Posterior cingulate gyrus (tissue), 11 donors: ENCODE results near the gene SMIM12.
"Not testable (repeated sequence)": the region's sequence is repeated elsewhere in the genome, so short reads cannot be mapped to it uniquely, and the experiment has no call there.

Source experiments
- DNase-seq, 10 donors: peaks; one replicate each; pipeline versions ENCODE4 v3.0.0 to v3.0.0-alpha.2; 2020 to 2021; ENCODE audit warnings: mixed read lengths in 3 of 10
- intact Hi-C: fragments of 100-400 bp; cut with DNase I; formaldehyde crosslinking; loops from one replicate; pipeline ENCODE4 v1.15.1; 2023

Gene SMIM12

DNA sequence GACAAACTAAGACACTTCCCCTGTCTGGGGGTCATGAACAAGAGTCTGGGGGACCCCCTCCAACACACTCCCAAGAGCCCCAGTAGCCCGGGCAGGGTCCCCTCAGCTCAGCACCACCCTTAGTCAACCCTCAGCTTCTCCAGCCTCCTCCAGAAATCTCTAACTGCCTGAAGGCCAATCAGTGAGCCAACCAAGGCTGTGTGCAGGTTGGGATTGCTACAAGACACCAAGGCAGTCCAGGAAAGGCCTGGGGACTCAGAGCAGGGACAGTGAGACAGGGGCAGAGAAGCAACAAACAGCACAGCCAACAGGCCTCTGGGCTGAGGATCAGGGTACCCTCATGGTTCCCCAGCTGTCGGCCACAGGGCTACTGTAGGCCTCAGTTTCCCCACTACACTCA, 13.3 kb downstream of the SMIM12 start:
- intact Hi-C loops = no loop called here

DNA sequence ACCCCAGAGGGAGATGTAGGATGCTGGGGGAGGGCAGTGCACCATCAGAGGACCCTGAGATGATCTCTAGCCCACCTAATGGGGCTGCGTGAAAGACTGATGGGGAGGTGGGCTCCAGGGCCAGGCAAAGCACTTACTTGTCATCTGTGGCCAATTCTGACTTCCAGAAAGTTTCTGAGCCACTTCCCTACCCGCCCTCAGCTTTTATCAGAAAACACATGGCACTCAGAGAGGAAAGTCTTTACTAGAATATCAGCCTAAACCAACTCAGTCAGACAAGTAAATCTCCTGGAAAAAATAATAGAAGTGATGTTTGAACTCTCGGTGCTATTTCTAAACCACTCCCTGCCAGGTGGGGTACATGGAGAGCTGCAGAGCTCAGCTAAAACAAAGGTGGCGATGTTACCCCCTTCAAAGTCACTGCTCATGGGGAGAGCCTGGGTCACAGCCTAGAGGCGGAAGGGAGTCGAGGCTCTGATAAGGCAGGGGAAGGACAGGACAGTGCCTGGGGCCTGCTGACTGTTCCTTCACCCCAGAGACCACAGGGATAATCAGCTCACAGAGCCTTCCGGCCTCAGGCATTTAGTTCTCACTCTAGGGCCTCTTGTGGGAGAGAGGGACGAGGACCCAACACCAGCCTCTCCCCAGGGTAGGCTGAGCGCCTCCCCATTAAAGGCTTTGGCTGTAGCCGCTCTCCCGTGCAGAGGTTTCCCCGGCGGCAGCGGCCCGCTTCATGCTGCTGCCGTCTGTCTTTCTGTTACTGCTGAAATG, 14.2 kb downstream of the SMIM12 start:
- peak in 1 of 10 donors; percentile 59 for DNase-seq
- intact Hi-C loops = no loop called here

More for the DNA sequence above, 13.3 kb downstream of the SMIM12 start:
- peak in 1 of 10 donors; percentile 36 for DNase-seq

DNA sequence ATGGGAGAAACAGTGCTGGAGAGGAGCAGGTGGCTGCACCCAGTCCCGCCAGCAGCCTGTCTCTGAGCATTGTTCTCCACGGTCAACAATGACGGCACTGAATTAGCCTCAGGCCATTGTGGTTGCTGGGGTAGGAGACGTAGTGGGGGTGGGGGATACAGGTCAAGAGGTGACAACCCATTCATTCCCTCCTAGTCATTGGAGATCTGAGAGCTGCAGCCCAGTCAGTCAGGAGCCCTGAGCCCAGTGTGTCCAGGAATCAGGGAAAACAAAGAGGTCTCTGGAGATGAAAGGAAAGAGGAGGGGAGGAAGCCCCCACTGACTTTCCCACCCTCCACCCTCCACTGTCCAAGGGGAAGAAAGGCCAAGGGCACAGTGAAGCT, 15.3 kb downstream of the SMIM12 start:
- intact Hi-C loops = no loop called here
- DNase-seq = peak in 2 of 10 donors; percentile 44 to 82

DNA sequence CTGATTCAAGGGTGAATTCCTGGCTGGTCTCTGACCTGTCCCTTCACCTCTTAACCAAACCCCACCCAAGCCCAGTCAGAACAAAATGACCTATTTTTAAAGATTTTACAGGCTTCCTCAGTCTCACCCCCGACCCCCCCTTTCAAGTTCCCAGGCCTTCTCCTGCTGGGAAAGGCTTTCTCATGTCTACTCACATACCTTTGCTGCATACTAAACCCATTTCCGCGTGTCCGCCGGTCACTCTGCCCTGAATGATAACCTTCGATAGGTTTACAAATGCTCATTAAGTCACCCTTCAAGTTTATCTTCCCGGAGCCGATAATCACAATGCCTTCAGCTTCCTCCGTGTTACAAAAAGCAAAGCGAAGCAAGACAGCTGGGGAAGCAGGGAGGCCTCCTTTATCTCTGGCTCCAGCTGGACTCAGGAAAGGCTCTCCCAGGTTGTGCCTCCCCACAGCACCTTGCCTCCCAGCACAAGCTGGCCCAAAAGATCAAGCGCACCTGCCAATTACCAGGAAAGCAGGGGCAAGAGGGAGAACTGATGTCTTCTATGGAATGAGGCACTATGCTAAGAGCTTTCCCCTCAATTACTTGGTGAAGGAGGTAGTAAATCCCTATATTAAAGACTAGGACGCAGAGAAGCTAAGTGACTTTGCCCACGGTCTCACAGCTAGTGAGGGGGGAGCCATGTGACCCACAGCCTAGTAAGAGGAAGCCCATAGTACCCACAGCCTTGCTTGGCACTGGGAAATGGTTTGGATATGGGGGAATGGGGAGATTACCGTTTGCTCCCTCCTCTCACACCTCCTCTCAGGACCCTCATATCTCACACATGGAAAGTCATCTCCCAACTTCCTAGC, 15.9 kb downstream of the SMIM12 start:
- intact Hi-C loops = no loop called here
- peak in 1 of 10 donors; percentile 41 for DNase-seq

DNA sequence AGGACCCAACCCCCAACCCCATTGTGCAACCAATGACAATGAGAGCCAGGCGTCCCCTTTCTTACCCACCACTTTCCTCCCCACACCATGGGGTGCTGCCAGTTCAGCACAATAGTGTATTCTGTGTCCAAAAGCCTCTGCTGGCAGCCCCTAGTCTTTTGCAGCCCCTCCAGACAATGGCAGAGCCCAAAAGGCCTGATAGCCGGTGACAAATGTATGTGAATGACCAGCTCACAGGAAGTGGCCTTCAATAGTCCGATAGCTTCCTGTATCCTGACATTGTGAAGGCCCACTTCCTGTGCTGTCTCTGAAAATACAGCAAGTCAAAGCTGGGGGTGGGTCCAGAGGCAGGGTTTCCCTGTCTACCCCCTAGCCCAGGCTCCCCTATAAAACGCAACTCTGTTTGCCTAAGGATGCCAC, 16.6 kb downstream of the SMIM12 start:
- DNase-seq = peak in 1 of 10 donors; percentile 65
- intact Hi-C loops = no loop called here

DNA sequence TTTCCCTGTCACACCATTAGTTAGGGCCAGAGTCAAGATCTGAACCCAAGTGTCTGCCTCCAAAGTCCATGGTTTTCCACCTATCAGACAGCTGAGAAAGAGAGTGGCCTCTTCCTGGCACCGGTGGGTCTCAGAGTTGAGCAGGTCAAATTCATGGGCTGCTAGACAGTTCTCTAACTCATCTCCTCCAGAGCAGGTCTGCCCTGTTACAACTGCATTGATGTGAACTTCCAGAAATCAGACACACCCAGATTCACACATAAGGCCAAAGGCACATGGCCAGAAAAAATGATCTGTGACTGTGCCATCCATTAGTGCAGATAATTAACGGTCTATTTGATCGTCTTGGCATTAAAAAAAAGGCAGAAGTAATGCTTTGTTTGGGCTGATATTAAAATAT, 17.5 kb downstream of the SMIM12 start:
- intact Hi-C loops = no loop called here
- peak in 1 of 10 donors; percentile 6 for DNase-seq

DNA sequence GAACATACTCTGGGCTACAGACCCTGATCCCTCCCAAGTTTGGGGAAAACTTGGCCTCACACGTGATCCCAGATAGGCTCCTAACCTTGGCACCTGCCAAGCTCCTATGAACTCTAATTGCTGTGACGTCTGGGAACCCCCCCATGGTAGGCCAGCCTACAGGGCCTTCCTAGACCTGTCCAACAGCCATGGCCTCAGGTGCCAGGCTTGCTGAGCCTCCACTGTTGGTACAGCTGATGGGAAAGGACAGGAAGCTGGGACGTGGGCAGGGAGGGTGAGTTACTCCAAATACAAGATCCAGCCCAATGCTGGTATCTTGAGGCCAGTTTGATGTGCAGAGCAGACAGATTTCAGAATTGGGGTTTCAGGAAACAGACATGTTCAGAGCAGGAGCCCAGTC, 19.1 kb downstream of the SMIM12 start:
- peak in 1 of 10 donors; percentile 37 for DNase-seq
- intact Hi-C loops = no loop called here

DNA sequence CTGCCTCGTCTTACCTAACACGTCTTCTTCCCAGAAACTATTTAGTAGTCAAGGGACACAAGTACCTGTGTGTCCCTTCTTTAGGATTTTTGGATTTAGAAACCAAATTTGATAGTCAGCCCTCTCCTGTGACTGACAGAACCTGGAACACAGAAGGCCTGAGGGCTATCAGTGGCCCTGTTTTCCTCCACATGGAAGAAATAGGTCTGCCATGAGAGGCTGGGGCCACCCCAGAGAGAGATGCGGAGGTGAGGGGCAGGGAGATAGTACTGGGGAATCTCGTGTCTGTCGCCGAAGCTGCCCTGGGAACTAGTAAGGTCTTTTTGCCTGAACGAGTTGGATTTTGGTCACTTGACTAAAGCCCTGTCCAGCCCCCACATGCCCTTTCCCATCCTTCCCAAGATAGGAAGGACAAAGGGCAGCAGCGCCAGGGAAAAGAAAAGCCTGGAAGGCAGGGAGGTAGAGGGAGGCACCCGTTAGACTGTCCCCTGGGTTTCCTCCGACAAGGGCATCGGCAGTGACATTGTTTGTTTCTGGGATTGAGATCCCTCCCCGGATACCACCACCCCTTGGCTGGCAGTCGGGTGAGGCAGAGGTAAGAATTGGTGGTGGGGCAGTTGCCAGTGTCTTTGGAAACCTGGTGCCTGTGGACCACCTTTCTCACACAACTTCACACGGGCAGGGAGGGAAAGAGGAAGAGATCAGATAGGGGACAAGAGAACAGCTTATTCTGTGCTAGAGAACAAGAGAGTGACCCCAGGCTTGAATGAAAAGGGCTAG, 19.8 kb downstream of the SMIM12 start:
- intact Hi-C loops = no loop called here
- DNase-seq = peak in 1 of 10 donors; percentile 33

DNA sequence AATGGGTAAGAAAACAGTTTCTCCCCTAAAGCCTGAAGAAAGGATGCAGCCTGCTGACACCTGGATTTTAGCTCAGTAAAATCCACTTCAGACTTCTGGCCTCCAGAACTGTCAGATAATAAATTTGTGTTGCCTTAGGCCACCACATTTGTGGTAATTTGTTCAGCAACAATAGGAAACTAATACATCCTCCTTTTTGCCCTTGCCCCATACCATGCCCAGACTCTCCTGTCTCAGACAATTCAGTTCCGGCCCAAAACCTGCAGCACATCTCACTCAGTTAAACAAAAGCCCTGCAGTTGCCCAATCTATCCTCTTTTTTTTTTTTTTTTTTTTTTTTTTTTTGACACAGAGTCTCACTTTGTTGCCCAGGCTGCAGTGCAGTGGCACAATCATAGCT, 25.8 kb downstream of the SMIM12 start:
- intact Hi-C loops = no loop called here
- peak in 1 of 10 donors; percentile 11 for DNase-seq

DNA sequence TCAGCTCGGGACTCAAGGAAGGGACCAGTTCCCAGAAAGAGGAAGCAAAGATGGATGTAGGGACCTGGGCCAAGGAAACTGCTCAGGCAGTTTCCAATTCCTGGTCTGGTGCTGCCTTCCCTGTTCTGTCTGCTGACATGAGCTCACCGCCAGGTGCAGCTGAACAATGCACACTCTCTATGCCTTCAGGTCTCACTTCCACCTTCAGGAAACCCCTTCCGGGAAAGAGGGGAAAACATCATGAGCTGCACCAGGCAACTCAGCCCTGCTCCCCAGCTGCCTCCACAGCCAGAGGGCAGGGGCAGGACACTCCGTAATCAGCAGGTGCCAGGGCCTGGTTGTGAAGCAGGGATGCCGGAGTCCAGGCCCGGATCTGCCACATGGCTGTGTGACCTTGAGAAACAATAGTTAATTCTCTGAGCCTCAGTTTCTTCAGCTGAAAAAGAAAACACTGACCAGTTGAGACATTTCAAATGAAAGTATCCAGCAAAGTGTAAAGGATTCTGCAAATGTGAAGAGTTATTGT, 27.8 kb downstream of the SMIM12 start:
- intact Hi-C loops = no loop called here

DNA sequence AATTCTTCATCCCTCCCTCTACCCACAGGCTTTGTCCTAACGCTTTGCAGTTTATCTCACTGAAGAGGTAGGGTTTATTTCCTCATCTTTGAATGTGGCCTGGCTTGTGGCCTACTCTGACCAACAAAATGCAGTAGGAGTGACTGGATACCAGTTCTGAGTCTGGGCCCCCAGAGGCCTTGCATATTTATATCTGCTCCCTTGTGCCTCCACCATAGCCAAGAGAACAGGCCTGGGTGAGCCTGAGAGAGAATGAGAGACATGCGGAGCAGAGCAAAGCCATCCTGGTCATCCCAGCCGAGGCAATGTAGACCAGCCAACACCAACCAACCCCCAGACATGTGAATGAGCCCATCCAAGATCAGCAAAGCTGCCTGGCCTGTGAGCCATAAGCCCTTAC, 30.3 kb downstream of the SMIM12 start:
- intact Hi-C loops = no loop called here
- DNase-seq = peak in 1 of 10 donors; percentile 33

More for the DNA sequence above, 27.8 kb downstream of the SMIM12 start:
- peak in 1 of 10 donors; percentile 72 for DNase-seq

DNA sequence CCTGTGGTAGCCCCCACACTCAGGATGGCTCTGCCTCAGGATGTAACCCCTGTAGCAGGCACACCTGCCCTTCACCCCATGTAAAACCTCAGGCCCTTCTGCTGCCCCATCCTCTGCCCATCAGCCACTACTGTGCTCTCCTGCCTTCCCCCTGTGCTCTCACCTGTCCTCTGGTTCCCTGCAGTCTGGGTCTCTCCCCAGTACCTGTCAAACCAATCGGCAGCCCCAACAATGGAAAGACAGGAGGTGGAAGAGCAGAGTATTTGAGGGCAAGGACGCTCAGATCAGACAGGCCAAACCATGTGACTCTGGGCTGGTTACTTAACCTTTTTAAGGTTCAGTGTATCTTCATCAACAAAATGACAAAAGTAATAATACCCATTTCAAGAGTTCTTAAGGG, 30.9 kb downstream of the SMIM12 start:
- peak in 1 of 10 donors; percentile 55 for DNase-seq
- intact Hi-C loops = no loop called here

DNA sequence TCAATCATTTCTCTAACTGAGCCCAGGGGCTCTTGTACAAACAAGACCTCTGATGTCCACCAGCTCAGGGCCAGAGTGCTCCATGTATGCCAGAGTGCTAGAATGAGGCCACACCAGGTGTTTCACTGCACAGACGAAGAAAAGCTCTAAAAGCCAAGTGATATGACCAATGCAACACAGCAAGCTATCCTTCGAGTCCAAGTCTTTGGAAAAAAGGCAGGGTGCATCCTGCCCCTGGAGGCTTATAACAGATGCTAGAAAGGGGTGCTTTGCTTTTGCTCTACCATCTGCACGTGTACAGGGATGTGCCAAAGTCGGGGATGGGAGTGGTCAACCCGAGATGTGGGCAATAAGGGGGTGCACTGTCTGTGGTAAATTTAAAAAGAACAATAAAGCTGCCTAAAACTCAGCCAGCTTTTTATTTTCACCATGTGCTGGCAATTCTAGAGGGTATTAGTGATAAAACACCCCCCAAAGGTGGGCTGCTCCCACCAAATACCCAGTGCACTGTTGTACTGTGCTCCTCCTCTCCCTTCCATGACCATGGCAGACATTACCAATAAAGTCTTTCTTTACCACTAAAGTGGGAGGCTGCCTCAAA, 32.1 kb downstream of the SMIM12 start:
- no peak for DNase-seq
- intact Hi-C loops = no loop called here

DNA sequence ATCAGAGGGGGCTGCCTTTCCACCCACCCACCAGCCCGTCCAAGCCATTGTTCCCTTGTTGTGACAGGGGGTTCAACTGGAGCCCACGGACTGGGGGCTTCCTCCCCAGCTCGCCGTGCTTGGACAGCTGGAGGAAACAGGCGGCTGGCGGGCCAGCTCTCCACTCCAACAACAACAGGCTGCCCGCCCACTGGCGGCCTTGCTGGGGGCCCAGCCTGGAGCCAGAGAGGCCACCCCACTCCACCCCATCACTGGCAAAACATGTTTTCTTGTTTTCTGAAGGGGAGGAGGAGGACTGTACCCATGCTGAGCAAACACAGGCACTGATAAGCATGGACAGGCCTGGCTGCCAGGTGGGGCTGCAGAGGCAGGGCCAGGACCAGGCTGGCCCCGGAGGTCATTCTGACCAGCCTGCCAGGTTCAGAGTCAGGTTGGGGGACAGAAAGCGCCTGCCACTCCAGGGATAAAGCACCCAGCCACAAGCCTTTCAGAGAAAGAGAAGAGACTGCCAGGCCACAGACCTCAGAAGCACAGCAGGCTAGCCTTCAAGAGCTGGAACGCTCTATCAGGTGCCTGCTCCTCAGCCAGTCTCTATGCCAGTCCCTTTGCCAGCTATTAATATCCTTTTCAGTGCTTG, 34.0 kb downstream of the SMIM12 start:
- DNase-seq = no peak
- intact Hi-C loops = no loop called here

DNA sequence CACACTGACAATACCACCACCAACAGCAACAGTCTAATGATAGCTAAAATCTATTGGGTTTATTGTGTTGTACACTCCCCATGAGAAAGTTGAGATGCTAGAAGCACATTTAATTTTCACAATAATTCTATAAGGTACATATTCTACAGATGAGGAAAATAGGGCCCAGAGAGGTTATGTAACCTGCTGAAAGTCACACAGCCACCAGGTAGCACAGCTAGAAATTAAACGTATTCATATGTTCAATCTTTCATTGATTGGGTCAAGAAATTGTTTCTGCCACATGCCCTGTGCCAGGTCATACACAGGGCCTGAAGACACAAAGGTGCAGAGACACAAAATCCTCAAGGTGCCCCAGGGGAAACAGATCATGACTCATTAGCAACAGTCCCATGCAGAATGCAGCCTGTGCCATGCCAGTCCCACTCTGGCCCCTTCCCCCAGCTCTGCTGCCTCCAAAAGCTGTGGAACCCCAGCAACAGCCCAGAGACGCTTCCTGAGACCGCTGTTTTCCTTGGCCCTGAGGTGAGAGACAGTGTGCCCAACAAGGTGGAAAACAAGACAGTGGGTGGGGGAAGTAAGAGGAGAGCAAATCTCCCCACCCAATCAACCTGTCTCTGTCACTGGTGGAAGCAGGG, 34.6 kb downstream of the SMIM12 start:
- intact Hi-C loops = no loop called here
- no peak for DNase-seq

DNA sequence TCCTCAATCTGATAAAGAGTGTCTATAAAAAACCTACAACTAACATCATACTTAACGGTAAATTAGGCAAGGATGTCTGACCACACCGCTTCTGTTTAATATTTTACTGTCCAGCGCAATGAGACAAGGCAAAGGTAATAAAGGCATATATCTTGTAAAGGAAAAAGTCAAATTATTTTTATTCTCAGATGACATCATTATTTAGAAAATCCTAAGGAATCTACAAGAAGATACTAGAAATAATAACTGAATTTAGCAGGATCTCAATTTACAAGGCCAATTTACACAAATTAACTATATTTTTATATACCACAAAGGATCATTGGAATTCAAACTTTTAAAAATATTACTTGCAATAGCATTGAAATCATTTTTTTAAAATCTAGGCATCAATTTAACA, 37.3 kb downstream of the SMIM12 start:
- intact Hi-C loops = no loop called here
- DNase-seq = no peak

DNA sequence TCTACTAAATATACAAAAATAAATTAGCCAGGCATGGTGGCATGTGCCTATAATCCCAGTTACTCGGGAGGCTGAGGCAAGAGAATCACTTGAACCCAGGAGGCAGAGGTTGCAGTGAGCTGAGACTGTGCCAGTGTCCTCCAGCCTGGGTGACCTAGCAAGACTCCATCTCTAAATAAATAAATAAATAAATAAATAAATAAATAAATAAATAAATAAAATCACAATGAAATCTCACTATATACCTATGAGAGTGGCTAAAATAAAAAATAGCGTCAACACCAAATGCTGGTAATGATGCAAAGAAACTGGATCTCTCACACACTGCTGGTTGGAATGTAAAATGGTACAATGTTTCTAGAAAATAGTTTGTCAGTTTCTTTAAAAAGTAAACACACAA, 40.7 kb downstream of the SMIM12 start:
- DNase-seq, intact Hi-C loops: not testable (repeated sequence)

DNA sequence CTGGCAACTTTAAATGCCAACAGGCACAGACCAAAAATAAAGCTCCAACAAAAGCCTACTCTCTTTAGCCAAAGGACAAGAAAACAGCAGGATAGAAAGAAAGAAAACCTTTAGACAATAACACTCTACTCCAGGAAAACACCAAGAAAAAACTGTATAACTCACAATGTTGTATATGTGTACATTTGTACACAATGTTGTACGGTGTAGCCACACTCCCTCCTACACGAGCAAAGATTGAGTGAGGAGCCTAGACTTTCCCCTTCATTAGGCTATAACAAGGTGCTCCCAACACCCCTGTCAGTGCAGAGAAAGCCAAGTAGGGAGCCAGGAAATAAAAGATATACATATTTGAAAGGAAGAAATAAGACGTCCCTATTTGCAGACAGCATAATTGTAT, 42.8 kb downstream of the SMIM12 start:
- no peak for DNase-seq
- intact Hi-C loops = no loop called here

DNA sequence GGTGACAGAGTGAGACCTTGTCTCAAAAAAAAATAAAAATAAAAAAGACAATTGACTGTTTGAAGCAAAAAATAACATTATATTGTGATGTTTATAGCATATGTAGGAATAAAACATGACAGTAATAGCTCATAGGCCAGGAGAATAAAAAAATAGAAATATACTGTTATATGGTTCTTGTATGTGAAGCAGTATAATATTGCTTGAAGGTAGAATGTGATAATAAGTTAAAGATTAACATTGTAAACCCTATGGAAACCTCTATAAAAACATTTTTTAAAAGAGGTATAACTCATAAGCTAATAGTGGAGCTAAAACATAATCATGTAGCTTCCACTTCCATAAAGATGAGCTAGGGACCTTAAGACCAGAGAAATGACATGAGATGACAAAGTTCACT, 43.2 kb downstream of the SMIM12 start:
- intact Hi-C loops = no loop called here

More for the DNA sequence above, 43.2 kb downstream of the SMIM12 start:
- DNase-seq = no peak
